ENCODE measurements around the gene PLEK2.

The PLEK2 gene

DNA sequence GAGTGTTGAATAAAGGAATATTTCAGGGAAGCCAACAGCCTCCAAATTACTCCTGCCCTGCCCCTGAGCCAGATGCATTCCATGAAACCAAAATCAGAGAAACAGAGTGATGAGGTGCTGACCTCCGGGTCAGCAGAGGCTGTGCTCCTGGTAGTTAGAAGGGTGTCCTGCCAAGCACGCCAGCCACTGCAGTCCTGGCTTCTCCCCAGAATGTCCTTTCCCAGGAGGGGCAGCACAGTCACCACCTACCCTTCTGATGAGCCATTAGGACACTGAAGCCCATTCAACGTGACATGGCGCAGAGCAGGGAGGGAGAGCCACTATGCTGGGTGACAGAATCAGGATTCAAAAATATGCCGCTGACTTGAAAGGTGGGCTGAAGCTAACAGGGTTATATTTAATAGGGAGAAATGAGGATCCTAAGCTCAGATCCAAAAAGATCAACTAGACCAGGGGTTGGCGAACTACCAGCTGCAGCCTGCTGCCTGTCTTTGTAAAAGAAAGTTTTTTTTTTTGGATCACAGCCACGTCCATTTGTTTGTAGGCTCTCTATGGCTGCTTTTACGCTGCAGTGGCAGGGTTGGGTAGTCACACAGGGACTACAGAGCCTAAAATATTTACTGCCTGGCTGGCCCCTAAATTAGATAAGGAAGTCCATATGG, 34.5 kb upstream of the PLEK2 start:
- no peak overlapping the region for H3K4me3 ChIP-seq (ENCODE audit: low read depth in 1 of 2, low read length in 2 of 2)
- H3K9ac ChIP-seq (ENCODE audit: low read depth in 1 of 2, low read length in 2 of 2): no peak overlapping the region
- no peaks in the 10 kb centered on the region for H3K36me3 ChIP-seq (ENCODE audit: control insufficient read depth in 1 of 2, insufficient read depth in 2 of 2, low read length in 2 of 2)
- peaks cover 0 to 2% of the 10 kb centered on the region in 2 donors for H3K27me3 ChIP-seq (ENCODE audit: control insufficient read depth in 1 of 2, insufficient read depth in 2 of 2, low read length in 2 of 2)
- peaks cover 21 to 45% of the 10 kb centered on the region in 2 donors for H3K4me1 ChIP-seq (ENCODE audit: control insufficient read depth in 1 of 2, insufficient read depth in 2 of 2, low read length in 2 of 2)
- H3K9me3 ChIP-seq (ENCODE audit: control insufficient read depth in 1 of 2, low read length in 2 of 2): no peaks in the 10 kb centered on the region
- H3K27ac ChIP-seq (ENCODE audit: low read depth, low read length): no peak overlapping the region

DNA sequence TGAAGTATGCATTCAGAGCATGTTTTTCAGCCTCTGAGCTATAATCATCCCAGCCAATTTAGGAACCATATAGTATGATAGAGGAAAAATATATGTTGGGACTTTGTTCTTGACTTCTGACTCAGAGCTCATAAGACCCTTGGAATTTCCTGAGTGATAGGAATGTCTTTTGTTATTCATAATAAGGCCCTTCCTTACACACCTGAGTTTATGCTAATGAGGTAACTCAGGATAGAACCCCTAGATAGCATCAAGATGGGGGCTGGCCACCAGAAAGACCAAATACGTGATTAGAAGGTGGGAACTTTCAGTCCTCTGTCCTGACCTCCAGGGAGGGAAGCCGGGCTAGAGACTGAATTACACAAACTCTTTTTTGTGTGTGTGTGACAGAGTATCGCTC, 32.4 kb upstream of the PLEK2 start:
- Histone ChIP-seq H3K9me3 (ENCODE audit: control insufficient read depth in 1 of 2, low read length in 2 of 2) (no peaks in the 10 kb centered on the region), H3K27ac (ENCODE audit: low read depth, low read length) (no peak overlapping the region), H3K4me3 (ENCODE audit: low read depth in 1 of 2, low read length in 2 of 2) (no peak overlapping the region), H3K9ac (ENCODE audit: low read depth in 1 of 2, low read length in 2 of 2) (no peak overlapping the region), H3K4me1 (ENCODE audit: control insufficient read depth in 1 of 2, insufficient read depth in 2 of 2, low read length in 2 of 2) (peaks cover 34 to 58% of the 10 kb centered on the region in 2 donors), H3K36me3 (ENCODE audit: control insufficient read depth in 1 of 2, insufficient read depth in 2 of 2, low read length in 2 of 2) (no peaks in the 10 kb centered on the region), H3K27me3 (ENCODE audit: control insufficient read depth in 1 of 2, insufficient read depth in 2 of 2, low read length in 2 of 2) (peaks cover 0 to 2% of the 10 kb centered on the region in 2 donors)

DNA sequence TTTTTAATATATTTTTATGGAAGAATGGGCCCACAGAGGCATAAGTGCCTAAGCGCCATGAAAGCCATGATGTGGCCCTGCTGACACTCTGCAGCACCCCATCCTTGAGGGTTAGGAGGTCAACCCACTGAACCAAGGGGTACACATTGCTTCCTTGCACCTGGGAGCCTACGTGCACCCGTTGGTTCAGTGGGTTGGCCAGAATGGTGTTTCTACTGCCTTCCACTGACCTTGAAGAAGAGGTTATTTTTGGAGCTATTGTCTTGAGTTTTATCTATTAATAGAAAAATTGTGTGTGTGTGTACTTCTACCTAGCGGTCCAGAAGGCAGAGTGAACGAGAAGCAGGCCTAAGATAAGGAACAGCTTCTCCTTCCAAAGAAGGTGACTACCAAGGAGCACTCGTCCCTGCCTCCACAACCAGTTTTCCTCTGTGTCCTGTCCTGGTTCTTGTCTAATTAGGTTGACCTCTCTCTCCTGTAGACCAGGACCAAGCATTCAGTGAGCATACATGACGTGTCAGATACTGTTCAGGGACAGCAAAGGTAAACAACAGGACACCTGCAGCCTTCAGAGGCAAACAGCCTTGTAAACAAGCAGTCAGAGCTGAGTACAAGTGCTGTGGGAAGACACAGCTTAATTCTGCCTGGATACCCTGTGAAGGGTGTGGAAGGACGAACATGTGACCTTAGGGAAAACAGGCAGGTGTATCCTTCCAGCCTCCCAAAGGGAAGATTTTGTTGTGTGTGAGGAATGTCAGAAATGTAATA, 30.4 kb upstream of the PLEK2 start:
- Histone ChIP-seq H3K9me3 (ENCODE audit: control insufficient read depth in 1 of 2, low read length in 2 of 2) (no peaks in the 10 kb centered on the region), H3K9ac (ENCODE audit: low read depth in 1 of 2, low read length in 2 of 2) (peak overlapping the region in 1 of 2 donors; percentile 26), H3K27ac (ENCODE audit: low read depth, low read length) (no peak overlapping the region), H3K4me3 (ENCODE audit: low read depth in 1 of 2, low read length in 2 of 2) (no peak overlapping the region), H3K36me3 (ENCODE audit: control insufficient read depth in 1 of 2, insufficient read depth in 2 of 2, low read length in 2 of 2) (no peaks in the 10 kb centered on the region), H3K27me3 (ENCODE audit: control insufficient read depth in 1 of 2, insufficient read depth in 2 of 2, low read length in 2 of 2) (peaks cover 0 to 2% of the 10 kb centered on the region in 2 donors), H3K4me1 (ENCODE audit: control insufficient read depth in 1 of 2, insufficient read depth in 2 of 2, low read length in 2 of 2) (peaks cover 25 to 42% of the 10 kb centered on the region in 2 donors)

DNA sequence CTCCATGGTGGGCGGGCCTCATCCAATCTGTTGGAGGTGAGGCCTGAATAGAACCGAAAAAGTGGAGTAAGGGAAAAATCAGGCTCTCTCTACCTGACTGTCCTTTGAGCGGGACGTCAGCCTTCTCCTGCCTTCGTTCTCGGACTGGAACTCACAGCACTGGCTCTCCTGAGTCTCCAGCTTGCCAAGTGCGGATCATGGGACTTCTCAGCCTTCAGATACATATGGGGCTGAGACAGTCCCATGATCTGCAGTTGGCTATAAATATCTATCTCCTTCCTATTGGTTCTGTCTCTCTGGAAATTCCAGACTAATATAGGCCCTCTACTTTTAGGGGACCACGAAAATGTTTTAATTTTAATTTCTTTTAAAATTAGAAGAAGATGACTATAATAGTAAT, 29.7 kb upstream of the PLEK2 start:
- H3K9me3 ChIP-seq (ENCODE audit: control insufficient read depth in 1 of 2, low read length in 2 of 2): no peaks in the 10 kb centered on the region
- H3K27ac ChIP-seq (ENCODE audit: low read depth, low read length): no peak overlapping the region
- H3K9ac ChIP-seq (ENCODE audit: low read depth in 1 of 2, low read length in 2 of 2): no peak overlapping the region
- no peaks in the 10 kb centered on the region for H3K36me3 ChIP-seq (ENCODE audit: control insufficient read depth in 1 of 2, insufficient read depth in 2 of 2, low read length in 2 of 2)
- no peak overlapping the region for H3K4me3 ChIP-seq (ENCODE audit: low read depth in 1 of 2, low read length in 2 of 2)
- H3K27me3 ChIP-seq (ENCODE audit: control insufficient read depth in 1 of 2, insufficient read depth in 2 of 2, low read length in 2 of 2): peaks cover 0 to 2% of the 10 kb centered on the region in 2 donors
- H3K4me1 ChIP-seq (ENCODE audit: control insufficient read depth in 1 of 2, insufficient read depth in 2 of 2, low read length in 2 of 2): peaks cover 24 to 37% of the 10 kb centered on the region in 2 donors

DNA sequence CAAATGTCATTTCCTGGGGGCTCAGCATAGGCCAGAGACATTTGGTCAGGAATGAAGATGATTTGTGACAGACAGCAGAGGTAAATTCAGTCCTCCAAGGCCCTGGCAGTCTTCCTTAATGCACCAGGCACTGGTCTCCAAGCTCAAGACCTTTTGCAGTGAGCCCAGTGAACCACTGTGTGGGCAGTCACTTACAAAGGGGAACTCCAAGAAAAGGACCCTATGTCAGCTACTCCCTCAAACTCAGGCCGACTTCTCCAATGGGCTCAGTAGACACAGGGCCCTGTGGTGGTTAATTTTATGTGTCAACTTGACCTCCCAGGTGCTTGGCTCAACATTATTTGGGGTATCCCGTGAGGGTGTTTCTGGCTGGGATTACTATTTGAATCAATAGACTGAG, 29.3 kb upstream of the PLEK2 start:
- peaks cover 0 to 2% of the 10 kb centered on the region in 2 donors for H3K27me3 ChIP-seq (ENCODE audit: control insufficient read depth in 1 of 2, insufficient read depth in 2 of 2, low read length in 2 of 2)
- no peak overlapping the region for H3K9ac ChIP-seq (ENCODE audit: low read depth in 1 of 2, low read length in 2 of 2)
- H3K4me1 ChIP-seq (ENCODE audit: control insufficient read depth in 1 of 2, insufficient read depth in 2 of 2, low read length in 2 of 2): peaks cover 20 to 35% of the 10 kb centered on the region in 2 donors
- H3K36me3 ChIP-seq (ENCODE audit: control insufficient read depth in 1 of 2, insufficient read depth in 2 of 2, low read length in 2 of 2): no peaks in the 10 kb centered on the region
- no peaks in the 10 kb centered on the region for H3K9me3 ChIP-seq (ENCODE audit: control insufficient read depth in 1 of 2, low read length in 2 of 2)
- H3K27ac ChIP-seq (ENCODE audit: low read depth, low read length): no peak overlapping the region
- H3K4me3 ChIP-seq (ENCODE audit: low read depth in 1 of 2, low read length in 2 of 2): no peak overlapping the region

DNA sequence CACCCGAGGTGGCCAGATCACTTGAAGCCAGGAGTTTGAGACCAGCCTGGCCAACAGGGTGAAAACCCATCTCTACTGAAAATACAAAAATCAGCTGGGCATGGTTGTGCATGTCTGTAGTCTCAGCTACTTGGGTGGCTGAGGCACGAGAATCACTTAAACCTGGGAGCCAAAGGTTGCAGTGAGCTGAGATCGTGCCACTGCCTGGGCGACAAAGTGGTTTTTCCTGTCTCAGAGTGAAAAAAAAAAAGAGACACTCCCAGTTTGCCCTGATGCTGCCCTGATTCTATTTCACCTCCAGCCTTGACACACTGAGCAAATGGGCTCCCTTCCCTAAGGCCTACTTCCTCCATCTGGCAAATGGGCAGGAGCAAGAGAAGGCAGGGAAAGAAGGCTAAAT, 28.5 kb upstream of the PLEK2 start:
- Histone ChIP-seq H3K4me3 (ENCODE audit: low read depth in 1 of 2, low read length in 2 of 2) (no peak overlapping the region), H3K4me1 (ENCODE audit: control insufficient read depth in 1 of 2, insufficient read depth in 2 of 2, low read length in 2 of 2) (peaks cover 28 to 41% of the 10 kb centered on the region in 2 donors), H3K27me3 (ENCODE audit: control insufficient read depth in 1 of 2, insufficient read depth in 2 of 2, low read length in 2 of 2) (peaks cover 0 to 2% of the 10 kb centered on the region in 2 donors), H3K27ac (ENCODE audit: low read depth, low read length) (no peak overlapping the region), H3K9me3 (ENCODE audit: control insufficient read depth in 1 of 2, low read length in 2 of 2) (no peaks in the 10 kb centered on the region), H3K36me3 (ENCODE audit: control insufficient read depth in 1 of 2, insufficient read depth in 2 of 2, low read length in 2 of 2) (no peaks in the 10 kb centered on the region), H3K9ac (ENCODE audit: low read depth in 1 of 2, low read length in 2 of 2) (peak overlapping the region in 1 of 2 donors; percentile 20)

DNA sequence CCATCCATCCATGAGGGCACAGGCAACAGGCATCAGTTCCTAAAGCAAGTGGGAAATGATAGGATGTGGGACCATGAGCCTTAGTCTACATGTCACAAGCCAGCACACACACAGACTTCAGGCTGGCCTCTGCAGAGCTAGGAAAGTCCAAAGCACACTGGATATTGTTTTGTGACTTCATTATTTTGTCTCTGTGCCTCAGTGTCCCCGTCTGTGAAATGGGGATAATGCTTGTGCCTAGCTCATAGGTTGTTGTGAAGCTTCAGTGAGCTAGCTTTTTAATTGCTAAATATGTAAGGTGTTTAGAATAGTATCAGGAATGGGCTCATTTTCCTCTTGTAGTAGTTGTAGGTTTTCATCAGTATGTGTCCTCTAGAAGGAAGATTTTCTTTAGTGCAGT, 27.0 kb upstream of the PLEK2 start:
- Histone ChIP-seq H3K4me1 (ENCODE audit: control insufficient read depth in 1 of 2, insufficient read depth in 2 of 2, low read length in 2 of 2) (peaks cover 28 to 35% of the 10 kb centered on the region in 2 donors), H3K9me3 (ENCODE audit: control insufficient read depth in 1 of 2, low read length in 2 of 2) (no peaks in the 10 kb centered on the region), H3K4me3 (ENCODE audit: low read depth in 1 of 2, low read length in 2 of 2) (no peak overlapping the region), H3K27me3 (ENCODE audit: control insufficient read depth in 1 of 2, insufficient read depth in 2 of 2, low read length in 2 of 2) (no peaks in the 10 kb centered on the region), H3K27ac (ENCODE audit: low read depth, low read length) (no peak overlapping the region), H3K36me3 (ENCODE audit: control insufficient read depth in 1 of 2, insufficient read depth in 2 of 2, low read length in 2 of 2) (no peaks in the 10 kb centered on the region), H3K9ac (ENCODE audit: low read depth in 1 of 2, low read length in 2 of 2) (no peak overlapping the region)

DNA sequence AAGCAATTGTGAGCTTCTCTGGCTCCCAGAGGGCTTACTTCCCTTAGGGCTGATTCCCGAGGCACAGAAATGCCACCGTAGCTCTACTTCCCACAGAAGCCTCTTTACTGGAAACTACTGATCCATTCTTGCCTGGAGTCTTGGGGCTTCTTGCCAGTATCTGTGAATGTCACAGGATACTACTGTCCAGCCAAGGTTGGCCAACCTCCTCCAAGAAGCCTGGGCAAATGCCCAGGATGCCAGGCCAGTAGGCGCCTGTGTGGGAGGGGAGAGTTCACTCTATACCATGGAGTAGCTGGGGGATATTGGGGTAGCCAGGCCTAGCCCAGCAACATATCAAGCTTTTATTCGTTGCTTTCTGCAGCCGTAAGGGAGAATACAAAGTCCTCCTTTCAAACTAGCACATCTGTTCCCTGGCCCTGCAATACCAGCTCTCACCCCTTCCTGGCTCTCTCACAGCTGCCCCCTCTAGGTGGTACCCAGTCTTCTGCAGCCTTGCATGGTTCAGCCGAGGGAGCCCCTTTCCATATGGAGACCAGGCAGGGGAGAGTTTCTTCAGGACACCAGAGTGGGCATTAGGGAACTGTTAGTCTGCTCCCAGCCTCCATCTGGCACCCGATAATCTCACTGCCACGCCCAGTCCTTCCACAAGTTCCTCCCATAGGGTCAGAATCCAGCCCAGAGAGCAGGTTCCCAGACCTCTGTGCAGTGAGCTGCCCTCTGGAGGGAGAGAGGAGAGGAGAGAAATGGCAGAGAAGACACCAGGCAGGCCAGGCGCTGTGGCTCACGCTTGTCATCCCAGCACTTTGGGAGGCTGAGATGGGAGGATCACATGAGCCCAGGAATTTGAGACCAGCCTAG, 24.3 kb upstream of the PLEK2 start:
- peaks cover 20 to 21% of the 10 kb centered on the region in 2 donors for H3K4me1 ChIP-seq (ENCODE audit: control insufficient read depth in 1 of 2, insufficient read depth in 2 of 2, low read length in 2 of 2)
- H3K27me3 ChIP-seq (ENCODE audit: control insufficient read depth in 1 of 2, insufficient read depth in 2 of 2, low read length in 2 of 2): no peaks in the 10 kb centered on the region
- no peaks in the 10 kb centered on the region for H3K9me3 ChIP-seq (ENCODE audit: control insufficient read depth in 1 of 2, low read length in 2 of 2)
- no peaks in the 10 kb centered on the region for H3K36me3 ChIP-seq (ENCODE audit: control insufficient read depth in 1 of 2, insufficient read depth in 2 of 2, low read length in 2 of 2)
- H3K27ac ChIP-seq (ENCODE audit: low read depth, low read length): no peak overlapping the region
- H3K9ac ChIP-seq (ENCODE audit: low read depth in 1 of 2, low read length in 2 of 2): no peak overlapping the region
- H3K4me3 ChIP-seq (ENCODE audit: low read depth in 1 of 2, low read length in 2 of 2): peak overlapping the region in 1 of 2 donors; percentile 0

DNA sequence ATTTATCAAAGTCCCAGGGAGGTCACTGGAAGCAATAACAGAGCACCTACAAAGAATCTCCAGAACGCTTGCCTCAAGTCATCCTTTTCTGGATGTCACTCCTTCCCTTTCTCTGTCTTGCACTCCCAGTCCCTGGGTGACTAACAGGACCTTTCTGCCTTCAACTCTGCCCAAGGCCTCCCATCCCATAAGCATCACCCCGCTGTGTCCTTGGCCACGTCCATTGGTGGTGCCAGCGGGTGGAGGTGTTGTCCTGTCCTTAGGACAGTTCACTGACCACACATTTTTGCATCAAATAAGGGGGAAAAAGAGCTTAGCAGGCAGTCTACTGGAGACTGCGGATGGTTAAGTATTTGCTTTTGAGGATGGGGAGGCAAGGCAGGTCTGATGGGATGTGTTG, 23.6 kb upstream of the PLEK2 start:
- no peaks in the 10 kb centered on the region for H3K36me3 ChIP-seq (ENCODE audit: control insufficient read depth in 1 of 2, insufficient read depth in 2 of 2, low read length in 2 of 2)
- H3K4me1 ChIP-seq (ENCODE audit: control insufficient read depth in 1 of 2, insufficient read depth in 2 of 2, low read length in 2 of 2): peaks cover 14 to 18% of the 10 kb centered on the region in 2 donors
- no peak overlapping the region for H3K4me3 ChIP-seq (ENCODE audit: low read depth in 1 of 2, low read length in 2 of 2)
- H3K27me3 ChIP-seq (ENCODE audit: control insufficient read depth in 1 of 2, insufficient read depth in 2 of 2, low read length in 2 of 2): no peaks in the 10 kb centered on the region
- no peak overlapping the region for H3K9ac ChIP-seq (ENCODE audit: low read depth in 1 of 2, low read length in 2 of 2)
- H3K27ac ChIP-seq (ENCODE audit: low read depth, low read length): no peak overlapping the region
- H3K9me3 ChIP-seq (ENCODE audit: control insufficient read depth in 1 of 2, low read length in 2 of 2): no peaks in the 10 kb centered on the region
